A549 (cell line): ENCODE measurements around the gene HEPHL1. TPM values are rescaled to one million over a fixed set of nuclear protein-coding genes. Genes with fewer than 3 reads are reported as not detected.

ENCODE experiments used
- ATAC-seq, 2 experiments: fragments of 200-7000 bp in 1 of 2; fragments of >200 bp in 1 of 2; cut with Nextera tagmentation in 1 of 2; cut with Tn5 transposase in 1 of 2; 3 replicates each; pipeline versions ENCODE4 v1.8.0 to v1.9.1; 2018 to 2020; ENCODE audit warnings: mild to moderate bottlenecking in 1 of 2, moderate library complexity in 1 of 2
- CTCF ChIA-PET: fragments of 300-600 bp; sonication (Branson Sonifier 250); formaldehyde crosslinking; extraction: SDS; loops from one replicate; lab custom pipeline; 2021; ENCODE audit warnings: antibody characterized with exemption, inconsistent platforms; lab: Yijun Ruan, JAX
- POLR2A ChIA-PET: fragments of 350-600 bp; formaldehyde crosslinking; extraction: SDS; loops from one replicate; lab custom pipeline; 2021; ENCODE audit warnings: antibody characterized with exemption, inconsistent platforms; lab: Yijun Ruan, JAX
- DNase-seq, 2 experiments: peaks; one replicate each; pipeline versions ENCODE4 v3.0.0 to v3.0.0-alpha.2; 2011 to 2016; ENCODE audit warnings: low read depth in 1 of 2, low spot score in 1 of 2
- FAIRE-seq: peaks from 2 replicates; lab custom pipeline; 2011; peaks lifted over from hg19 to GRCh38; lab: Jason Lieb, UNC
- H3K27ac ChIP-seq, 2 experiments: fragments of >200 bp; sonication (Bioruptor Twin); formaldehyde crosslinking; 3 replicates each; pipeline ENCODE4 v1.5.1; 2016 to 2017
- H3K4me1 ChIP-seq: fragments of >200 bp; sonication (Bioruptor Twin); formaldehyde crosslinking; 3 replicates; pipeline ENCODE4 v1.6.1; 2016
- H3K4me2 ChIP-seq: fragments of >200 bp; sonication (Bioruptor Twin); formaldehyde crosslinking; 3 replicates; pipeline ENCODE4 v1.6.1; 2016
- H3K4me3 ChIP-seq: fragments of >200 bp; sonication (Bioruptor Twin); formaldehyde crosslinking; 3 replicates; pipeline ENCODE4 v1.5.1; 2016
- H3K9me3 ChIP-seq: fragments of >200 bp; sonication (Bioruptor Twin); formaldehyde crosslinking; 3 replicates; pipeline ENCODE4 v1.6.1; 2016
- CBX2 ChIP-seq: fragments of 200-600 bp; sonication (generic); IDR thresholded peaks from 2 replicates; pipeline ENCODE4 v1.6.1; 2016; ENCODE audit warnings: low read depth, mild to moderate bottlenecking, borderline replicate concordance
- CBX8 ChIP-seq: fragments of 200-600 bp; sonication (generic); IDR thresholded peaks from 2 replicates; pipeline ENCODE4 v1.6.1; 2016
- EHF ChIP-seq: fragments of 250-450 bp; sonication (Bioruptor Pico); IDR thresholded peaks from 2 replicates; pipeline ENCODE4 v1.5.0; 2020; ENCODE audit warnings: mild to moderate bottlenecking
- EHMT2 ChIP-seq: fragments of 200-600 bp; sonication (generic); IDR thresholded peaks from 2 replicates; pipeline ENCODE4 v1.6.1; 2016; ENCODE audit warnings: antibody characterized with exemption, low read depth, mild to moderate bottlenecking, moderate library complexity
- EP300 ChIP-seq, 2 experiments: fragments of >200 bp; sonication (Bioruptor Twin); formaldehyde crosslinking; IDR thresholded peaks; 2 replicates in 1 of 2; 3 replicates in 1 of 2; pipeline ENCODE4 v1.6.1; 2016 to 2017
- ESRRA ChIP-seq: fragments of 150-350 bp; IDR thresholded peaks from 2 replicates; pipeline ENCODE4 v1.6.1; 2014; ENCODE audit warnings: mild to moderate bottlenecking, low read length, borderline replicate concordance
- FOSB ChIP-seq: fragments of 250-450 bp; sonication (Bioruptor Pico); IDR thresholded peaks from 2 replicates; pipeline ENCODE4 v1.5.0; 2020; ENCODE audit warnings: mild to moderate bottlenecking, moderate library complexity
- FOXS1 ChIP-seq: fragments of 250-450 bp; sonication (Bioruptor Pico); IDR thresholded peaks from 2 replicates; pipeline ENCODE4 v1.5.0; 2020; ENCODE audit warnings: mild to moderate bottlenecking, moderate library complexity
- GATA3 ChIP-seq: IDR thresholded peaks from 2 replicates; pipeline ENCODE4 v1.6.1; 2012; ENCODE audit warnings: borderline replicate concordance
- HES2 ChIP-seq: fragments of >200 bp; sonication (Bioruptor Twin); formaldehyde crosslinking; IDR thresholded peaks from 2 replicates; pipeline ENCODE4 v1.6.1; 2016
- HMGXB4 ChIP-seq: fragments of 250-450 bp; sonication (Bioruptor Pico); IDR thresholded peaks from 2 replicates; pipeline ENCODE4 v1.5.0; 2021; ENCODE audit warnings: mild to moderate bottlenecking, moderate library complexity, borderline replicate concordance
- HOXB13 ChIP-seq: fragments of 250-450 bp; sonication (Bioruptor Pico); IDR thresholded peaks from 2 replicates; pipeline ENCODE4 v1.5.0; 2020; ENCODE audit warnings: low read depth, mild to moderate bottlenecking, moderate library complexity
- HOXB5 ChIP-seq: fragments of 250-450 bp; sonication (Bioruptor Pico); IDR thresholded peaks from 2 replicates; pipeline ENCODE4 v1.5.0; 2020; ENCODE audit warnings: mild to moderate bottlenecking, moderate library complexity
- KDM1A ChIP-seq: fragments of 200-600 bp; sonication (generic); IDR thresholded peaks from 2 replicates; pipeline ENCODE4 v1.6.1; 2016; ENCODE audit warnings: low read depth, mild to moderate bottlenecking
- MAFK ChIP-seq: fragments of 450-650 bp; IDR thresholded peaks from 2 replicates; pipeline ENCODE4 v1.6.1; 2014; ENCODE audit not compliant: partially characterized antibody
- MAX ChIP-seq: IDR thresholded peaks from 2 replicates; pipeline ENCODE4 v1.6.1; 2012
- NPAS2 ChIP-seq: fragments of 250-450 bp; sonication (Bioruptor Pico); IDR thresholded peaks from 2 replicates; pipeline ENCODE4 v1.8.0; 2022; ENCODE audit warnings: mild to moderate bottlenecking, moderate library complexity, borderline replicate concordance
- NR3C1 ChIP-seq: fragments of >200 bp; sonication (Bioruptor Twin); formaldehyde crosslinking; IDR thresholded peaks from 3 replicates; pipeline ENCODE4 v1.6.1; 2017
- PBX3 ChIP-seq: IDR thresholded peaks from 2 replicates; pipeline ENCODE4 v1.6.1; 2012
- PHF8 ChIP-seq: fragments of 200-600 bp; sonication (generic); IDR thresholded peaks from 2 replicates; pipeline ENCODE4 v1.6.1; 2016; ENCODE audit warnings: low read depth, mild to moderate bottlenecking, antibody characterized with exemption, moderate library complexity, borderline replicate concordance
- RAD21 ChIP-seq, 2 experiments: fragments of >200 bp in 1 of 2; sonication (Bioruptor Twin) in 1 of 2; formaldehyde crosslinking in 1 of 2; IDR thresholded peaks in 1 of 2; conservative IDR thresholded peaks in 1 of 2; 2 replicates in 1 of 2; 3 replicates in 1 of 2; pipeline ENCODE4 v1.6.1; 2012 to 2018; ENCODE audit warnings: inconsistent platforms in 1 of 2
- RARB ChIP-seq: fragments of 250-450 bp; sonication (Bioruptor Pico); IDR thresholded peaks from 2 replicates; pipeline ENCODE4 v1.8.0; 2021; ENCODE audit warnings: mild to moderate bottlenecking, moderate library complexity
- RCOR1 ChIP-seq: fragments of 150-350 bp; IDR thresholded peaks from 2 replicates; pipeline ENCODE4 v1.6.1; 2014; ENCODE audit warnings: antibody characterized with exemption, low read length, low read depth
- RFX5 ChIP-seq: fragments of 450-650 bp; IDR thresholded peaks from 2 replicates; pipeline ENCODE4 v1.7.1; 2014; ENCODE audit warnings: antibody characterized with exemption, mild to moderate bottlenecking, moderate library complexity
- RNF2 ChIP-seq: fragments of 200-600 bp; sonication (generic); IDR thresholded peaks from 2 replicates; pipeline ENCODE4 v1.6.1; 2016; ENCODE audit warnings: low read depth, mild to moderate bottlenecking, antibody characterized with exemption, moderate library complexity, borderline replicate concordance
- TP53 ChIP-seq: fragments of 250-450 bp; sonication (Bioruptor Pico); IDR thresholded peaks from 2 replicates; pipeline ENCODE4 v1.5.0; 2021; ENCODE audit warnings: mild to moderate bottlenecking, moderate library complexity
- USF2 ChIP-seq: fragments of 450-650 bp; IDR thresholded peaks from 2 replicates; pipeline ENCODE4 v1.6.1; 2014; ENCODE audit warnings: antibody characterized with exemption
- ZFP36 ChIP-seq: fragments of 450-650 bp; IDR thresholded peaks from 2 replicates; pipeline ENCODE4 v1.6.1; 2014; ENCODE audit warnings: borderline replicate concordance; ENCODE audit not compliant: partially characterized antibody
- ZNF302 ChIP-seq: fragments of 250-450 bp; sonication (Bioruptor Pico); IDR thresholded peaks from 2 replicates; pipeline ENCODE4 v1.9.0; 2021; ENCODE audit warnings: inconsistent platforms, mild to moderate bottlenecking, moderate library complexity
- ZSCAN20 ChIP-seq: fragments of 250-450 bp; sonication (Bioruptor Pico); IDR thresholded peaks from 2 replicates; pipeline ENCODE4 v1.8.0; 2022; ENCODE audit warnings: mild to moderate bottlenecking, moderate library complexity
- WGBS: methylation state at CpG from one replicate; pipeline ENCODE4 v1.1.6; 2017; ENCODE audit errors: missing lambda C conversion rate; 5-methylcytosine and 5-hydroxymethylcytosine counted together
- polyA plus RNA-seq, 4 experiments: library from polyadenylated mRNA; depleted of rRNA in 3 of 4; stranded (reverse); fragments of >200 nt; fragmentation: RNase III in 1 of 4; extraction: RNeasy Plus Mini Kit Qiagen cat#74134 plus additional on column Dnase treatment in 1 of 4; gene quantifications; 2 replicates in 3 of 4; 3 replicates in 1 of 4; pipeline ENCODE4 v1.2.3, GENCODE V29; 2011 to 2017

HEPHL1 gene
- polyA plus RNA-seq, 2 of the 4 experiments (the other 2 are of a cell fraction): not detected

GRCh38 chr11:94089341-94089740 is 68.2 kb downstream of the HEPHL1 start:
- DNase-seq (no peak), ATAC-seq (no peak), FAIRE-seq (no peak)
- H3K4me3 ChIP-seq: no peak overlapping the region
- no peaks in the 10 kb centered on the region for H3K4me1 ChIP-seq
- ChIA-PET POLR2A (no interaction called here), CTCF (no interaction called here)
- no peaks in the 10 kb centered on the region for H3K9me3 ChIP-seq
- no peak overlapping the region for H3K27ac ChIP-seq
- WGBS: 49% methylated on average over 6 of the region's 6 CpGs
- TF ChIP-seq FOXS1 (CRISPR knock-in tag) (no peak), RNF2 (no peak), GATA3 (no peak), MAFK (no peak), ZNF302 (no peak), ESRRA (no peak), RCOR1 (no peak), NR3C1 (no peak), PBX3 (no peak), FOSB (CRISPR knock-in tag) (no peak), RFX5 (no peak)
- H3K4me2 ChIP-seq: no peak overlapping the region

- FAIRE-seq (no peak), ATAC-seq (no peak), DNase-seq (no peak)
- ChIA-PET POLR2A (no interaction called here), CTCF (no interaction called here)
- TF ChIP-seq RARB: no peak
- no peak for TF ChIP-seq EHMT2
- TF ChIP-seq NR3C1: no peak
- TF ChIP-seq FOSB (CRISPR knock-in tag): no peak
- TF ChIP-seq ZSCAN20 (CRISPR knock-in tag): no peak
- TF ChIP-seq USF2: no peak
- no peak for TF ChIP-seq MAX
- no peak for TF ChIP-seq ZNF302
- H3K27ac ChIP-seq: no peak overlapping the region
- no peaks in the 10 kb centered on the region for H3K4me1 ChIP-seq
- no peak overlapping the region for H3K4me2 ChIP-seq
- H3K4me3 ChIP-seq: no peak overlapping the region
- WGBS: 5% methylated on average over 1 of the region's 1 CpG
- H3K9me3 ChIP-seq: no peaks in the 10 kb centered on the region
Observed at GRCh38 chr11:94090401-94090800, 69.2 kb downstream of the HEPHL1 start.

- ATAC-seq (no peak), FAIRE-seq (no peak), DNase-seq (no peak)
- no peaks in the 10 kb centered on the region for H3K4me1 ChIP-seq
- CTCF ChIA-PET: no interaction called here
- no peak overlapping the region for H3K4me3 ChIP-seq
- POLR2A ChIA-PET: no interaction called here
- no peak overlapping the region for H3K27ac ChIP-seq
- WGBS: 0% methylated on average over 1 of the region's 1 CpG
- no peak overlapping the region for H3K4me2 ChIP-seq
- H3K9me3 ChIP-seq: no peaks in the 10 kb centered on the region
- TF ChIP-seq PBX3 (no peak), CBX2 (no peak), HOXB5 (CRISPR knock-in tag) (no peak), RCOR1 (no peak), HMGXB4 (no peak), ZSCAN20 (CRISPR knock-in tag) (no peak), EP300 (IDR thresholded peaks at IDR 0.05) (no peak), TP53 (CRISPR knock-in tag) (no peak), HES2 (no peak), RAD21 (conservative IDR thresholded peaks at IDR 0.05 in 1 of 2, IDR thresholded peaks at IDR 0.05 in 1 of 2) (no peak), EHF (CRISPR knock-in tag) (no peak), MAX (no peak), HOXB13 (no peak), KDM1A (no peak), PHF8 (no peak), ZFP36 (no peak), CBX8 (no peak), NPAS2 (CRISPR knock-in tag) (no peak)
Observed at GRCh38 chr11:94091091-94091490, 69.9 kb downstream of the HEPHL1 start.
